C4-2B (cell line): ENCODE data around the gene LRIG3.

Experiments used
- CTCF ChIP-seq: fragments of 450-650 bp; conservative IDR thresholded peaks from 2 replicates; pipeline ENCODE4 v1.5.1; 2017; ENCODE audit warnings: mild to moderate bottlenecking
- ZFX ChIP-seq: fragments of 450-650 bp; IDR thresholded peaks from 2 replicates; pipeline ENCODE4 v1.6.1; 2017

- TF ChIP-seq CTCF: no peak
- TF ChIP-seq ZFX: no peak
These were observed 2.5 kb upstream of the LRIG3 start for GRCh38 chr12:58922849-58923248.
